SK-N-SH treated with all-trans-retinoic acid at 6 μM for 48 hours (cell line): Measurements from ENCODE around the gene TRAPPC6A.
A peak's percentile ranks its signal among the peaks of the same experiment; 100 is the strongest.

ENCODE experiments used
- ATAC-seq: fragments of 200-7000 bp; cut with Tn5 transposase; 3 replicates; pipeline ENCODE4 v1.9.1; 2020; ENCODE audit warnings: mild to moderate bottlenecking, moderate library complexity
- ARNTL ChIP-seq: fragments of 450-650 bp; formaldehyde crosslinking; IDR thresholded peaks from 2 replicates; pipeline ENCODE4 v1.5.0; 2020; ENCODE audit warnings: low read depth, mild to moderate bottlenecking, moderate library complexity, borderline replicate concordance
- BACH2 ChIP-seq: fragments of 250-450 bp; sonication (Bioruptor Pico); IDR thresholded peaks from 2 replicates; pipeline ENCODE4 v1.9.0; 2021; ENCODE audit warnings: mild to moderate bottlenecking, borderline replicate concordance
- CSDC2 ChIP-seq: fragments of 250-450 bp; sonication (Bioruptor Pico); IDR thresholded peaks from 2 replicates; pipeline ENCODE4 v1.5.0; 2020; ENCODE audit warnings: mild to moderate bottlenecking, moderate library complexity
- GLIS3 ChIP-seq: fragments of 250-450 bp; sonication (Bioruptor Pico); IDR thresholded peaks from 2 replicates; pipeline ENCODE4 v1.5.0; 2020; ENCODE audit warnings: mild to moderate bottlenecking, moderate library complexity
- ISL1 ChIP-seq: fragments of 250-450 bp; sonication (Bioruptor Pico); IDR thresholded peaks from 2 replicates; pipeline ENCODE4 v2.1.2; 2022; ENCODE audit warnings: mild to moderate bottlenecking, moderate library complexity
- OSR1 ChIP-seq: fragments of 250-450 bp; sonication (Bioruptor Pico); IDR thresholded peaks from 2 replicates; pipeline ENCODE4 v1.8.0; 2022; ENCODE audit warnings: moderate library complexity, mild to moderate bottlenecking, inconsistent platforms
- PPARA ChIP-seq: fragments of 250-450 bp; sonication (Bioruptor Pico); IDR thresholded peaks from 2 replicates; pipeline ENCODE4 v1.5.0; 2020; ENCODE audit warnings: mild to moderate bottlenecking, borderline replicate concordance
- RARB ChIP-seq: fragments of 250-450 bp; sonication (Bioruptor Pico); IDR thresholded peaks from 2 replicates; pipeline ENCODE4 v1.8.0; 2021; ENCODE audit warnings: mild to moderate bottlenecking, moderate library complexity
- SNAI2 ChIP-seq: fragments of 250-450 bp; sonication (Bioruptor Pico); IDR thresholded peaks from 2 replicates; pipeline ENCODE4 v1.5.0; 2020; ENCODE audit warnings: mild to moderate bottlenecking, moderate library complexity
- TCF4 ChIP-seq: fragments of 250-450 bp; sonication (Bioruptor Pico); IDR thresholded peaks from 2 replicates; pipeline ENCODE4 v1.8.0; 2021; ENCODE audit warnings: mild to moderate bottlenecking, moderate library complexity, borderline replicate concordance
- ZC3H10 ChIP-seq: fragments of 250-450 bp; sonication (Bioruptor Pico); IDR thresholded peaks from 2 replicates; pipeline ENCODE4 v1.5.1; 2021; ENCODE audit warnings: mild to moderate bottlenecking, moderate library complexity
- ZFP3 ChIP-seq: fragments of 250-450 bp; sonication (Bioruptor Pico); IDR thresholded peaks from 2 replicates; pipeline ENCODE4 v1.5.0; 2020; ENCODE audit warnings: mild to moderate bottlenecking, moderate library complexity
- ZNF565 ChIP-seq: fragments of 450-650 bp; formaldehyde crosslinking; conservative IDR thresholded peaks from 2 replicates; pipeline ENCODE4 v1.5.0; 2020; ENCODE audit warnings: low read depth, mild to moderate bottlenecking, moderate library complexity
- ZNF70 ChIP-seq: fragments of 450-650 bp; formaldehyde crosslinking; IDR thresholded peaks from 2 replicates; pipeline ENCODE4 v1.5.0; 2020; ENCODE audit warnings: mild to moderate bottlenecking, moderate library complexity
- TF ChIP-seq, protein P1 (sequence below): fragments of 250-450 bp; sonication (Bioruptor Pico); IDR thresholded peaks from 2 replicates; pipeline ENCODE4 v1.5.1; 2021; ENCODE audit warnings: mild to moderate bottlenecking, moderate library complexity
- TF ChIP-seq, protein P2 (sequence below): fragments of 250-450 bp; sonication (Bioruptor Pico); IDR thresholded peaks from 2 replicates; pipeline ENCODE4 v1.8.0; 2020; ENCODE audit warnings: mild to moderate bottlenecking, moderate library complexity, borderline replicate concordance
- TF ChIP-seq, protein P3 (sequence below): fragments of 250-450 bp; sonication (Bioruptor Pico); IDR thresholded peaks from 2 replicates; pipeline ENCODE4 v1.5.1; 2020; ENCODE audit warnings: low read depth, mild to moderate bottlenecking, moderate library complexity

TRAPPC6A gene

DNA sequence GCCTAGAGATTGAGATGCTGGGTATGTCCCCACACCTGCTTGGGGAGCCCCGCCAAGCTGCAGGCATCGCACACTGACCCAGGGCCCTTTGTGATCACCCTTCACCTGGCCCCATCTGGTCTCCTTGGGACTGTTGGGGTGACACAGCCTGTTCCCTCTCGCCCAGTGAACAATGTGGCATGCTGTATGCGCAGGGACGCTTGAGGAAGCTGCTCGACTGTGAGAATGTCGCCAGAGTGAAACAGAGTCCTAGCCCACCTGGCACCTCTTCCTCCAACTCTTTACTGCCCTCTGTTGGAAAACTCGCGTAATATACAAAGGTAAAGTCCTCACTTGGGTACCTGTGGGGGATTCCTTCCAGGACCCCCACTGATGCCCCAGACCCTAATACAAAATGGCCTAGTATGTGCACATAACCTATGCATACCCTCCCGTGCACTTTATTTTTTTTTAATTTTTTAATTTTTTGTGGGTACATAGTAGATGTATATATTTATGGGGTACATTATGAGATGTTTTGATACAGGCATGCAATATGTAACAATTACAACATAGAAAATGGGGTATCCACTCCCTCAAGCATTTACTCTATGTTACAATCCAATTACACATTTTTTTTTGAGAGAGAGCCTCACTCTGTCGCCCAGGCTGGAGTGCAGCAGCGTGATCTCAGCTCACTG, 9.5 kb upstream of the TRAPPC6A start:
- ATAC-seq = peak; percentile 43; the same call in 2 of the 3 replicates
- TF ChIP-seq, protein P1, sequence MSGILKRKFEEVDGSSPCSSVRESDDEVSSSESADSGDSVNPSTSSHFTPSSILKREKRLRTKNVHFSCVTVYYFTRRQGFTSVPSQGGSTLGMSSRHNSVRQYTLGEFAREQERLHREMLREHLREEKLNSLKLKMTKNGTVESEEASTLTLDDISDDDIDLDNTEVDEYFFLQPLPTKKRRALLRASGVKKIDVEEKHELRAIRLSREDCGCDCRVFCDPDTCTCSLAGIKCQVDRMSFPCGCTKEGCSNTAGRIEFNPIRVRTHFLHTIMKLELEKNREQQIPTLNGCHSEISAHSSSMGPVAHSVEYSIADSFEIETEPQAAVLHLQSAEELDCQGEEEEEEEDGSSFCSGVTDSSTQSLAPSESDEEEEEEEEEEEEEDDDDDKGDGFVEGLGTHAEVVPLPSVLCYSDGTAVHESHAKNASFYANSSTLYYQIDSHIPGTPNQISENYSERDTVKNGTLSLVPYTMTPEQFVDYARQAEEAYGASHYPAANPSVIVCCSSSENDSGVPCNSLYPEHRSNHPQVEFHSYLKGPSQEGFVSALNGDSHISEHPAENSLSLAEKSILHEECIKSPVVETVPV (CRISPR knock-in tag) = no peak
- TF ChIP-seq ZNF70 (CRISPR knock-in tag) (no peak), ZFP3 (CRISPR knock-in tag) (no peak), SNAI2 (CRISPR knock-in tag) (no peak), OSR1 (CRISPR knock-in tag) (no peak)
- TF ChIP-seq, protein P2, sequence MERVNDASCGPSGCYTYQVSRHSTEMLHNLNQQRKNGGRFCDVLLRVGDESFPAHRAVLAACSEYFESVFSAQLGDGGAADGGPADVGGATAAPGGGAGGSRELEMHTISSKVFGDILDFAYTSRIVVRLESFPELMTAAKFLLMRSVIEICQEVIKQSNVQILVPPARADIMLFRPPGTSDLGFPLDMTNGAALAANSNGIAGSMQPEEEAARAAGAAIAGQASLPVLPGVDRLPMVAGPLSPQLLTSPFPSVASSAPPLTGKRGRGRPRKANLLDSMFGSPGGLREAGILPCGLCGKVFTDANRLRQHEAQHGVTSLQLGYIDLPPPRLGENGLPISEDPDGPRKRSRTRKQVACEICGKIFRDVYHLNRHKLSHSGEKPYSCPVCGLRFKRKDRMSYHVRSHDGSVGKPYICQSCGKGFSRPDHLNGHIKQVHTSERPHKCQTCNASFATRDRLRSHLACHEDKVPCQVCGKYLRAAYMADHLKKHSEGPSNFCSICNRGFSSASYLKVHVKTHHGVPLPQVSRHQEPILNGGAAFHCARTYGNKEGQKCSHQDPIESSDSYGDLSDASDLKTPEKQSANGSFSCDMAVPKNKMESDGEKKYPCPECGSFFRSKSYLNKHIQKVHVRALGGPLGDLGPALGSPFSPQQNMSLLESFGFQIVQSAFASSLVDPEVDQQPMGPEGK = no peak

DNA sequence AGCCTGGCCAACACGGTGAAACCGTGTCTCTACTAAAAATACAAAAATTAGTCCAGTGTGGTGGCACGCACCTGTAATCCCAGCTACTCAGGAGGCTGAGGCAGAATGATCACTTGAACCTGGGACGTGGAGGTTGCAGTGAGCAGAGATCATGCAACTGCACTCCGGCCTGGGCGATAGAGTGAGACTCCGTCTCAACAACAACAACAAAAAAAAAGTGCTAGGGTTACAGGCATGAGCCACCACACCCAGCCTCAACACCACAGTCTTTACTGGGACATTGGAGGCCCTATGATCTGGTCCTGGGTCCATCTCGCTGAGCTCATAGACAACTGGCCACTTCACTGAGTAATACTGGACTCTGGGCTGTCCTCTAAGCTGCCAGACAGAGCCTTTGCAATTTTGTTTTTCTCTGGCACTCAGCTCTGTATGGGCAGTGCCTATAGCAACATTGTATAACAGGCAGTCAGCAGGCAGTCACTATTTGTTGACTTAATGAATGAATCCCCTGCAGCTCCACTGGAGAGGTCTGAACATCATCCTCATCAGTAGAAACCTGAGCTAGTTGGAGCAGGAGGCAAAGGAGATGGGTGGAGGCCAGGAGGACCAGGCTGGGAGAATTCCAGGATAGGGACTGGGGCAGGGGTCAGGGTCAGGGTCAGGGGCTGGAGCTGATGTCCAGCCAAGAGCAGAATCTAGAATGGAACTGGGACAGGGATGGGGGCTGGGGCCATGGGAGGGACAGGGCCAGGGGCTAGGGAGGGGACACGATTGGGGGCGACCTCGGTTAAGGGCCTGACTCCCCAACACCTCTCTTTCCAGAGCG, 8.7 kb upstream of the TRAPPC6A start:
- TF ChIP-seq, protein P3, sequence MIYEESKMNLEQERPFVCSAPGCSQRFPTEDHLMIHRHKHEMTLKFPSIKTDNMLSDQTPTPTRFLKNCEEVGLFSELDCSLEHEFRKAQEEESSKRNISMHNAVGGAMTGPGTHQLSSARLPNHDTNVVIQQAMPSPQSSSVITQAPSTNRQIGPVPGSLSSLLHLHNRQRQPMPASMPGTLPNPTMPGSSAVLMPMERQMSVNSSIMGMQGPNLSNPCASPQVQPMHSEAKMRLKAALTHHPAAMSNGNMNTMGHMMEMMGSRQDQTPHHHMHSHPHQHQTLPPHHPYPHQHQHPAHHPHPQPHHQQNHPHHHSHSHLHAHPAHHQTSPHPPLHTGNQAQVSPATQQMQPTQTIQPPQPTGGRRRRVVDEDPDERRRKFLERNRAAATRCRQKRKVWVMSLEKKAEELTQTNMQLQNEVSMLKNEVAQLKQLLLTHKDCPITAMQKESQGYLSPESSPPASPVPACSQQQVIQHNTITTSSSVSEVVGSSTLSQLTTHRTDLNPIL (CRISPR knock-in tag) = no peak
- TF ChIP-seq OSR1 (CRISPR knock-in tag) = no peak
- TF ChIP-seq, all 23 proteins: peak for 0
- ATAC-seq = no peak

DNA sequence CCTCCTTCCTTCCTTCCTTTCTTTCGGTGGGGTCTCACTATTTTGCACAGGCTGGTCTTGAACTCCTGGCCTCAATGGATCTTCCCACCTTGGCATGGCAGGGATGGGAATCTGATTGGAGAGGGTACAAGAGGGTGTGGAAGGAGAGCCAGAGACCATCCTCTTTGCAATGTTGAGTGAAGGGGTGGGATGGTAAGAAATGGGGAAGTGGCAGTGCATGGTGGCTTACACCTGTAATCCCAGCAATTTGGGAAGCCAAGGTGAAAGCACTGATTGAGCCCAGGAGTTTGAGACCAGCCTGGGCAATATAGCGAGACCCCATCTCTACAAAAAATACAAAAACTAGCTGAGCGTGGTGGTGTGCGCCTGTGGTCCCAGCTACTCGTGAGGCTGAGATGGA, 6.1 kb upstream of the TRAPPC6A start:
- TF ChIP-seq ISL1 (no peak), GLIS3 (no peak), ZC3H10 (CRISPR knock-in tag) (no peak), ZFP3 (CRISPR knock-in tag) (no peak), RARB (CRISPR knock-in tag) (no peak), PPARA (no peak), TCF4 (CRISPR knock-in tag) (no peak), CSDC2 (CRISPR knock-in tag) (no peak), BACH2 (CRISPR knock-in tag) (no peak)
- TF ChIP-seq, protein P3 (CRISPR knock-in tag) = no peak
- TF ChIP-seq, protein P2 = no peak
- no peak for ATAC-seq

DNA sequence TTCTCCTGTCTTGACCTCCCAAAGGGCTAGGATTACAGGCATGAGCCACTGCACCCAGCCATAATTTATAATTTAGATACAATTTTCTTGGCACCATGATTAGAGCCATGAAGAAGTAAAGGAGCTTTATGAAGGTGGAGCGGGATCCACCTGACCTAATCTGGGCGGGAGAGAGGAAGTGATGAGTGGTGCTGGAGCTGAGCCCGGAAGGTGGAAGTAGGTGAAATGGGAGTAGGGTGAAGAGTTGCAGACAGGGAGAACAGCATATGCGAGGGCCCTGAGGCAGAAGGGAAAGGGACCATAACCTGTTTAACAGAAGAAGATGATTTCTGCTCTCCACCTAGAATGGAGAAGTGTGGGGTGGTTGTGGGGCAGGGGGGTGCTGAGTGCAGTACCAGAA, 4.7 kb upstream of the TRAPPC6A start:
- ATAC-seq = no peak
- TF ChIP-seq SNAI2 (CRISPR knock-in tag) (no peak), ZNF565 (CRISPR knock-in tag) (no peak), ZFP3 (CRISPR knock-in tag) (no peak), GLIS3 (no peak), BACH2 (CRISPR knock-in tag) (no peak), ARNTL (CRISPR knock-in tag) (no peak), OSR1 (CRISPR knock-in tag) (no peak), ISL1 (no peak), ZNF70 (CRISPR knock-in tag) (no peak), RARB (CRISPR knock-in tag) (no peak)
- TF ChIP-seq, protein P1 (CRISPR knock-in tag) = no peak
- TF ChIP-seq, protein P3 (CRISPR knock-in tag) = no peak
